SJCRH30 (cell line): ENCODE measurements around the gene TNFRSF1B. TPM values are rescaled to one million over a fixed set of nuclear protein-coding genes. Genes with fewer than 3 reads are reported as not detected.

Experiments
- DNase-seq, 2 experiments: peaks; one replicate each; pipeline ENCODE4 v3.0.0-alpha.2; 2015 to 2020
- H3K27ac ChIP-seq: fragments of 250-450 bp; sonication (Bioruptor Pico); 2 replicates; pipeline ENCODE4 v1.5.1; 2020; ENCODE audit warnings: mild to moderate bottlenecking, moderate library complexity
- H3K27me3 ChIP-seq: fragments of 250-450 bp; sonication (Bioruptor Pico); 2 replicates; pipeline ENCODE4 v1.5.1; 2020; ENCODE audit warnings: mild to moderate bottlenecking, moderate library complexity
- H3K36me3 ChIP-seq: fragments of 250-450 bp; sonication (Bioruptor Pico); 2 replicates; pipeline ENCODE4 v1.5.1; 2020; ENCODE audit warnings: mild to moderate bottlenecking, moderate library complexity
- H3K4me1 ChIP-seq: fragments of 250-450 bp; sonication (Bioruptor Pico); 2 replicates; pipeline ENCODE4 v1.5.1; 2020; ENCODE audit warnings: mild to moderate bottlenecking, moderate library complexity
- H3K4me3 ChIP-seq: fragments of 250-450 bp; sonication (Bioruptor Pico); 2 replicates; pipeline ENCODE4 v1.5.1; 2020; ENCODE audit warnings: mild to moderate bottlenecking, moderate library complexity
- H3K9me3 ChIP-seq: fragments of 250-450 bp; sonication (Bioruptor Pico); replicated peaks from 2 replicates; pipeline ENCODE4 v1.5.1; 2020; ENCODE audit warnings: mild to moderate bottlenecking, moderate library complexity
- total RNA-seq: library from RNA; depleted of rRNA; stranded (reverse); fragments of >200 nt; shearing (Covaris generic); gene quantifications from 2 replicates; pipeline ENCODE4 v1.2.3, GENCODE V29; 2014

The TNFRSF1B gene
- total RNA-seq, 1 experiment from 2014 or later = 6.8 TPM

DNA sequence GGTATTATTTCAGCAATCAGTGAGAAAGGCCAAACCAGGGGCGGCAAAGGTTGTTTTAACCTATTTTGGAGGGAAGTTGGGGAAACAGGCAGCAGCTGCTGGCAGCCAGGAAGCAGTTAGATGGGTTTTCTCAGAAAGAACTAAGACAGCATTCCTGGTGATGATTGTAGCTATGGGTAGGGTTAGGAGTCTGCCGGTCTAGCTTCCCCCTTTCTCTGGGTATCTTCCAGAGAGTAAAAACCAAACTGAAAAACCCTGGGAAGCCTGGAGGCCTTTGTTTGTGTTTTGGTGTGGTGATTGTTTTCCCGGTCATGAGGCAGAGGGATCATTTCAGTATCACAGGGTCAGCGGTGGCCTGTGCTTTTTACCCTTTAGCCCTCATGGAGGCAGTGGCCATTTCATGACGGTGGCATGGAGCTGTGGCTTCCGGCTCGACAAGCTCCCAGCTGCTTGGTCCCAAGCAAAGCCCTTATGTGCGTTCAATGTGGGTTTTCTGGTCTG is 19.5 kb upstream of the TNFRSF1B start:
- peaks cover 21% of the 10 kb centered on the region for H3K4me1 ChIP-seq
- no peak overlapping the region for H3K4me3 ChIP-seq
- H3K9me3 ChIP-seq = no peaks in the 10 kb centered on the region; the same call in 1 of the 2 replicates
- no peak overlapping the region for H3K27ac ChIP-seq
- 0 out of 2 replicates have a peak, but pooled peaks cover 3% of the 10 kb centered on the region for H3K27me3 ChIP-seq
- no peak for DNase-seq
- H3K36me3 ChIP-seq = no peaks in the 10 kb centered on the region

GRCh38 chr1:12148160-12148957 is 18.4 kb upstream of the TNFRSF1B start:
- Histone ChIP-seq H3K27ac (no peak overlapping the region), H3K4me3 (no peak overlapping the region), H3K4me1 (peaks cover 10% of the 10 kb centered on the region), H3K27me3 (0 out of 2 replicates have a peak, but pooled peaks cover 3% of the 10 kb centered on the region), H3K9me3 (no peaks in the 10 kb centered on the region; the same call in 1 of the 2 replicates), H3K36me3 (no peaks in the 10 kb centered on the region)
- DNase-seq = no peak

GRCh38 chr1:12148958-12149790 is 17.6 kb upstream of the TNFRSF1B start:
- Histone ChIP-seq H3K4me3 (no peak overlapping the region), H3K36me3 (no peaks in the 10 kb centered on the region), H3K27ac (no peak overlapping the region), H3K9me3 (no peaks in the 10 kb centered on the region; the same call in 1 of the 2 replicates), H3K27me3 (0 out of 2 replicates have a peak, but pooled peaks cover 3% of the 10 kb centered on the region), H3K4me1 (peaks cover 6% of the 10 kb centered on the region)
- no peak for DNase-seq

DNA sequence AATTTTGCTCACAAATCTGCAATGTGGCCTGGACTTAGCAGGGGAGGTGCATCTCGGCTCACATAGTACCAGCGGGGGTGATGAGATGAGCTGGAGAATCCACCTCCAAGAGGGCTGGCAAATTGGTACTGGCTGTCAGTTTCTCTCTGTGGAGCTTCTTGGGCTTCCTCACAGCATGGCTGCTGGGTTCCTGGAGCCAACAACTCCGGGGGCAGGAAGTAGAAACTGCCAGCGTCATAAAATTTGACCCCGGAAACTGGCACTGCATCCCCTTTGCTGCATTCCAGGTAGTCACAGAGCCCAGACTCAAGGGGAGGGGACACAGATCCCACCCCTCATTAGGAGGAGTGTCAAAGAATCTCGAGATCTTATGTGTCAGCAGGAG is 17.0 kb upstream of the TNFRSF1B start:
- Histone ChIP-seq H3K4me1 (peaks cover 3% of the 10 kb centered on the region; the same call in 1 of the 2 replicates), H3K9me3 (no peaks in the 10 kb centered on the region; the same call in 1 of the 2 replicates), H3K36me3 (no peaks in the 10 kb centered on the region), H3K4me3 (no peak overlapping the region), H3K27me3 (0 out of 2 replicates have a peak, but pooled peaks cover 3% of the 10 kb centered on the region), H3K27ac (no peak overlapping the region)
- DNase-seq = no peak

DNA sequence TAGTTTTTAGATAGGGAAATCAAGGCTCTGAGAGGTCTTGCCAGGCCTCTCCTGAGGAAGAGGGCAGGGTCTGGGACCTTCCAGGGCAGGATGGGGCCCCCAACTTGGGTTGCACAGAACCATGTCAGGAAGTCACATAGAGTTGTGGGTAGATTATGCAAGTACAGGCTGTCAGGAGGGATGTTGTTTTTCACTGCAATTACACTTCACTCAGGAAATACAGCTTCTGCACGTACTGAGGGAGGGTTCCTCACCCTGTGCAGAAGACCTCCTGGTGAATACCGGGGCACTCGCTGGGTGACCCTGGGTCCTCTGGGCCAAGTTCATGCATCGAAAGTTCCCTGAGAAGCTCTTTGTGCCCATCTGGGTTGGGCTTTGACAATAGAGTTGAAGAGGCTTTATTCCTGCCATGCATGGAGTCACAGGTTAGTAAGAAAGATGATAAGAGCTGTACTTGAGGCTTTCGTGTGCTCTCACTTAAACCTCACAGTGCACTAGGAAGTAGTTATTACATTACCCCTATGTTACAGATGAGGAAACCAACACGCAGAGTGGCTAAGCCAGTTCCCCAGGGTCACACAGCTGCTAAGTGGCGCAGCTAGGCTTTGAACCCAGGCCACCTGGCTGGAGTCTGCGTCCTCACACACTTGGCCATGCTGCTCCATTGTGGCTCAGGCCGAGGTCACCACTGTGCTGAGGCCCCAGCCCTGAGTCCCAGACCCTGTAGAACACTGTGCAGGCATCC is 16.2 kb upstream of the TNFRSF1B start:
- Histone ChIP-seq H3K4me3 (no peak overlapping the region), H3K4me1 (peaks cover 3% of the 10 kb centered on the region; the same call in 1 of the 2 replicates), H3K27me3 (0 out of 2 replicates have a peak, but pooled peaks cover 3% of the 10 kb centered on the region), H3K36me3 (no peaks in the 10 kb centered on the region), H3K9me3 (no peaks in the 10 kb centered on the region; the same call in 1 of the 2 replicates), H3K27ac (no peak overlapping the region)
- no peak for DNase-seq

- H3K36me3 ChIP-seq = no peaks in the 10 kb centered on the region
- no peaks in the 10 kb centered on the region; the same call in 1 of the 2 replicates for H3K9me3 ChIP-seq
- 0 out of 2 replicates have a peak, but pooled peaks cover 3% of the 10 kb centered on the region for H3K27me3 ChIP-seq
- no peak for DNase-seq
- H3K27ac ChIP-seq = no peak overlapping the region
- peaks cover 3% of the 10 kb centered on the region; the same call in 1 of the 2 replicates for H3K4me1 ChIP-seq
- H3K4me3 ChIP-seq = no peak overlapping the region
Observed at GRCh38 chr1:12151465-12151864, 15.3 kb upstream of the TNFRSF1B start.

- H3K4me1 ChIP-seq = peaks cover 3% of the 10 kb centered on the region; the same call in 1 of the 2 replicates
- H3K36me3 ChIP-seq = no peaks in the 10 kb centered on the region
- no peak for DNase-seq
- no peaks in the 10 kb centered on the region; the same call in 1 of the 2 replicates for H3K9me3 ChIP-seq
- H3K4me3 ChIP-seq = no peak overlapping the region
- H3K27ac ChIP-seq = no peak overlapping the region
- 0 out of 2 replicates have a peak, but pooled peaks cover 3% of the 10 kb centered on the region for H3K27me3 ChIP-seq
Observed at GRCh38 chr1:12152113-12152891, 14.5 kb upstream of the TNFRSF1B start.

- no peak for DNase-seq
- Histone ChIP-seq H3K4me3 (no peak overlapping the region), H3K4me1 (peaks cover 3% of the 10 kb centered on the region; the same call in 1 of the 2 replicates), H3K9me3 (no peaks in the 10 kb centered on the region; the same call in 1 of the 2 replicates), H3K27me3 (0 out of 2 replicates have a peak, but pooled peaks cover 3% of the 10 kb centered on the region), H3K27ac (no peak overlapping the region), H3K36me3 (no peaks in the 10 kb centered on the region)
Observed at GRCh38 chr1:12153181-12153785, 13.5 kb upstream of the TNFRSF1B start.

- Histone ChIP-seq H3K9me3 (no peaks in the 10 kb centered on the region), H3K36me3 (no peaks in the 10 kb centered on the region), H3K4me1 (peaks cover 3% of the 10 kb centered on the region; the same call in 1 of the 2 replicates), H3K27ac (no peak overlapping the region), H3K27me3 (0 out of 2 replicates have a peak, but pooled peaks cover 3% of the 10 kb centered on the region), H3K4me3 (no peak overlapping the region)
- DNase-seq = no peak
Observed at GRCh38 chr1:12155328-12155727, 11.5 kb upstream of the TNFRSF1B start.

DNA sequence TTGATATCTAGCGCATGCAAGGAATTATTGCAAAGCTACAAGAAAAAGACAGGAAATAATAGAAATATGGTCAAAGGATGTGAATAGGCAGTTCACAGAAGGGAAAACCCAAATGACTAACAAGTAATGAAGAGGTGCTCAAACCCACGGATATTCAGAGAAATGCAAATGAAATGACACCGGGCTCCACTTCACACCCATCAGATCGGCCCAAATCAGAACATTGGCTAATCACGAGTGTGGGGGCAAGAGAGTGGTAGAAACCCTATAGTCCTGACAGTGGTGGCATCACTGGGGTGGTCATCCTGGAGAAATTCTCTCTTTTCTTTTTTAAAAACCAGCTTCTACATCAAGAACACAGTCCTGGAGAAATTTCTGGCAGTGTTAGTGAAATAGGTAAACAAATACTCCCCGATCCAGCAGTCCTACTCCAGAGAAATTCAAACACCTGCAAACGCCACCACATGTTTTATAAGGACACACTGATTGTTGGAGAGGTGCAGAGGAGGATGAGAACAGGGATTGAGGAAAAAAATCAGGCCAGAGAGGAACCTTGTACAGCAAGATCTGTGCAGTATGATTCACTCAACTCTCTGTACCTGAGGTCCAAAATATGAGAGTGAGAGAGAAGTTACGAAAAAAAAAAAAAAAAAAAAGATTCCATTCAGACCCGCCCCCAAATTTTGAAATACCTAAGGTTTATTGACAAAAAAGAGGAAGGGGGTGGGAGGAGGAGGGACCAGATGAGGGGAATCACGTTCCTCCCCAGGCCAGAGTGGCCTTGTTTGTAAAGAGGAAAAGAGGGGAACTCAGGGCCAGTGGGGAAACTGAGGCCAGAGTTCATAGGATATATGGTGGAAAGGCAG is 9.2 kb upstream of the TNFRSF1B start:
- Histone ChIP-seq H3K4me3 (no peak overlapping the region), H3K36me3 (no peaks in the 10 kb centered on the region), H3K27ac (no peak overlapping the region), H3K27me3 (no peaks in the 10 kb centered on the region), H3K4me1 (peaks cover 16% of the 10 kb centered on the region), H3K9me3 (no peaks in the 10 kb centered on the region)
- no peak for DNase-seq

GRCh38 chr1:12158357-12159092 is 8.3 kb upstream of the TNFRSF1B start:
- DNase-seq = no peak
- H3K9me3 ChIP-seq = no peaks in the 10 kb centered on the region
- H3K4me3 ChIP-seq = no peak overlapping the region
- no peak overlapping the region for H3K27ac ChIP-seq
- H3K27me3 ChIP-seq = no peaks in the 10 kb centered on the region
- H3K36me3 ChIP-seq = no peaks in the 10 kb centered on the region
- peaks cover 15% of the 10 kb centered on the region for H3K4me1 ChIP-seq

- Histone ChIP-seq H3K9me3 (no peaks in the 10 kb centered on the region), H3K4me1 (peaks cover 13% of the 10 kb centered on the region), H3K27ac (no peak overlapping the region), H3K27me3 (no peaks in the 10 kb centered on the region), H3K4me3 (no peak overlapping the region), H3K36me3 (no peaks in the 10 kb centered on the region)
- no peak for DNase-seq
Observed at GRCh38 chr1:12159816-12160215, 7.0 kb upstream of the TNFRSF1B start.
